SK-N-SH (cell line): ENCODE data around the gene SLCO2A1. TPM values are rescaled to one million over a fixed set of nuclear protein-coding genes. Genes with fewer than 3 reads are reported as not detected.

Experiments used
- CTCF ChIA-PET: fragments of 300-600, 350-600 bp; formaldehyde crosslinking; extraction: SDS; loops from one replicate; lab custom pipeline; 2021; lab: Yijun Ruan, JAX
- POLR2A ChIA-PET: fragments of 350-600 bp; sonication (Branson Sonifier 250); formaldehyde crosslinking; extraction: SDS; loops from one replicate; lab custom pipeline; 2020; ENCODE audit warnings: antibody characterized with exemption, inconsistent platforms; lab: Yijun Ruan, JAX
- DNase-seq: peaks from one replicate; pipeline ENCODE4 v3.0.0; 2012
- H2AFZ ChIP-seq: fragments of 200-600 bp; sonication (generic); 2 replicates; pipeline ENCODE4 v1.8.1; 2016; ENCODE audit warnings: antibody characterized with exemption, mild to moderate bottlenecking, low read depth
- H3F3A ChIP-seq: fragments of 200-600 bp; sonication (generic); replicated peaks from 2 replicates; pipeline ENCODE3; 2016; ENCODE audit warnings: antibody characterized with exemption, mild to moderate bottlenecking; ENCODE audit not compliant: insufficient read depth
- H3K27ac ChIP-seq, 2 experiments: fragments of 200-500 bp in 1 of 2; fragments of 200-600 bp in 1 of 2; sonication (Bioruptor generic) in 1 of 2; sonication (generic), shearing (Covaris generic) in 1 of 2; 2 replicates each; pipeline versions ENCODE4 v1.5.1 to v1.6.1; 2014 to 2016; ENCODE audit warnings: low read depth in 2 of 2, inconsistent platforms in 1 of 2, low read length in 1 of 2, mild to moderate bottlenecking in 1 of 2, mixed read lengths in 1 of 2
- H3K27me3 ChIP-seq: fragments of 200-600 bp; sonication (generic), shearing (Covaris generic); 2 replicates; pipeline ENCODE4 v1.6.1; 2016; ENCODE audit warnings: mixed run types; ENCODE audit not compliant: insufficient read depth
- H3K36me3 ChIP-seq, 2 experiments: fragments of 200-500 bp in 1 of 2; fragments of 200-600 bp in 1 of 2; sonication (Bioruptor generic) in 1 of 2; sonication (generic) in 1 of 2; replicated peaks in 1 of 2; 2 replicates each; pipeline versions ENCODE3 to v1.5.1; 2014 to 2016; ENCODE audit warnings: low read length in 1 of 2, mild to moderate bottlenecking in 1 of 2; ENCODE audit not compliant: insufficient read depth in 2 of 2, control insufficient read depth in 1 of 2
- H3K4me1 ChIP-seq, 2 experiments: fragments of 200-500 bp in 1 of 2; fragments of 200-600 bp in 1 of 2; sonication (Bioruptor generic) in 1 of 2; sonication (generic), shearing (Covaris generic) in 1 of 2; 2 replicates each; pipeline versions ENCODE4 v1.5.1 to v1.6.1; 2014 to 2016; ENCODE audit warnings: low read depth in 1 of 2, low read length in 1 of 2, mixed run types in 1 of 2; ENCODE audit not compliant: insufficient read depth in 2 of 2, control insufficient read depth in 1 of 2
- H3K4me2 ChIP-seq: fragments of 200-600 bp; sonication (generic), shearing (Covaris generic); 2 replicates; pipeline ENCODE4 v1.6.1; 2017; ENCODE audit warnings: mixed run types
- H3K4me3 ChIP-seq, 2 experiments: fragments of 200-500 bp in 1 of 2; fragments of 200-600 bp in 1 of 2; sonication (Bioruptor generic) in 1 of 2; sonication (generic), shearing (Covaris generic) in 1 of 2; 2 replicates each; pipeline versions ENCODE4 v1.5.1 to v1.8.1; 2014 to 2016; ENCODE audit warnings: low read depth in 2 of 2, inconsistent platforms in 1 of 2, low read length in 1 of 2, mild to moderate bottlenecking in 1 of 2, mixed read lengths in 1 of 2, moderate library complexity in 1 of 2
- H3K79me2 ChIP-seq: fragments of 200-600 bp; sonication (generic); 2 replicates; pipeline ENCODE4 v1.8.1; 2017; ENCODE audit warnings: mild to moderate bottlenecking; ENCODE audit not compliant: insufficient read depth
- H3K9ac ChIP-seq: fragments of 200-600 bp; sonication (generic); 2 replicates; pipeline ENCODE4 v1.6.1; 2017; ENCODE audit warnings: mixed run types
- H3K9me2 ChIP-seq: fragments of 200-600 bp; sonication (generic); 2 replicates; pipeline ENCODE4 v1.6.1; 2017; ENCODE audit warnings: mixed run types
- H3K9me3 ChIP-seq: fragments of 200-600 bp; sonication (generic); 2 replicates; pipeline ENCODE4 v1.6.1; 2017; ENCODE audit warnings: mixed run types, mild to moderate bottlenecking, moderate library complexity
- H4K20me1 ChIP-seq: fragments of 200-600 bp; sonication (generic); 2 replicates; pipeline ENCODE4 v1.6.1; 2017; ENCODE audit warnings: mild to moderate bottlenecking, mixed run types; ENCODE audit not compliant: insufficient read depth
- CHD2 ChIP-seq: fragments of 150-350 bp; IDR thresholded peaks from 2 replicates; pipeline ENCODE4 v1.6.1; 2018; ENCODE audit warnings: low read length; ENCODE audit not compliant: partially characterized antibody
- EP300 ChIP-seq, 2 experiments: IDR thresholded peaks; 2 replicates each; pipeline versions ENCODE4 v1.4.0 to v1.6.1; 2012; ENCODE audit warnings: borderline replicate concordance in 1 of 2, low read depth in 1 of 2, low read length in 1 of 2
- EZH2phosphoT487 ChIP-seq: fragments of 200-600 bp; sonication (generic); IDR thresholded peaks from 2 replicates; pipeline ENCODE4 v1.6.1; 2017; ENCODE audit warnings: low read depth, mixed run types, mild to moderate bottlenecking, antibody characterized with exemption, moderate library complexity, borderline replicate concordance
- FOXM1 ChIP-seq: IDR thresholded peaks from 2 replicates; pipeline ENCODE4 v1.4.0; 2012; ENCODE audit warnings: low read depth, mild to moderate bottlenecking
- IRF3 ChIP-seq: fragments of 150-350 bp; IDR thresholded peaks from 2 replicates; pipeline ENCODE4 v1.6.1; 2016; ENCODE audit warnings: mild to moderate bottlenecking, low read depth, low read length
- JUND ChIP-seq: IDR thresholded peaks from 2 replicates; pipeline ENCODE4 v1.4.0; 2012
- MXI1 ChIP-seq: IDR thresholded peaks from 2 replicates; pipeline ENCODE4 v1.6.1; 2012; ENCODE audit warnings: mild to moderate bottlenecking, low read depth, low read length, improper control_type of control experiment
- NRF1 ChIP-seq: IDR thresholded peaks from 2 replicates; pipeline ENCODE4 v1.6.1; 2012; ENCODE audit warnings: low read depth, mild to moderate bottlenecking, low read length
- POLR2AphosphoS5 ChIP-seq: IDR thresholded peaks from 2 replicates; pipeline ENCODE4 v1.6.1; 2012; ENCODE audit warnings: low read depth, low read length
- RAD21 ChIP-seq: IDR thresholded peaks from 2 replicates; pipeline ENCODE4 v1.6.1; 2012; ENCODE audit warnings: mild to moderate bottlenecking, low read length
- RCOR1 ChIP-seq: fragments of 150-350 bp; IDR thresholded peaks from 2 replicates; pipeline ENCODE4 v1.6.1; 2017; ENCODE audit warnings: antibody characterized with exemption, low read length
- REST ChIP-seq: IDR thresholded peaks from 2 replicates; pipeline ENCODE4 v1.6.1; 2012; ENCODE audit warnings: mild to moderate bottlenecking, low read depth, low read length, moderate library complexity
- RFX5 ChIP-seq: IDR thresholded peaks from 2 replicates; pipeline ENCODE4 v1.6.1; 2012; ENCODE audit warnings: mild to moderate bottlenecking, improper control_type of control experiment, low read length
- SIN3A ChIP-seq: IDR thresholded peaks from 2 replicates; pipeline ENCODE4 v1.6.1; 2012; ENCODE audit warnings: low read depth, mild to moderate bottlenecking, low read length, moderate library complexity, borderline replicate concordance
- TAF1 ChIP-seq: IDR thresholded peaks from 2 replicates; pipeline ENCODE4 v1.6.1; 2012; ENCODE audit warnings: low read depth, mild to moderate bottlenecking, low read length, moderate library complexity, borderline replicate concordance
- TEAD4 ChIP-seq: IDR thresholded peaks from 2 replicates; pipeline ENCODE4 v1.4.0; 2012; ENCODE audit warnings: mild to moderate bottlenecking, borderline replicate concordance; ENCODE audit not compliant: insufficient read depth
- WGBS: methylation state at CpG from one replicate; pipeline ENCODE4 v1.1.6; 2017; ENCODE audit warnings: low lambda C conversion rate; 5-methylcytosine and 5-hydroxymethylcytosine counted together
- polyA plus RNA-seq, 3 experiments: library from polyadenylated mRNA; depleted of rRNA; stranded (reverse); fragments of >200 nt; gene quantifications; 2 replicates each; pipeline ENCODE4 v1.2.3, GENCODE V29; 2012
- TF ChIP-seq, protein P1 (sequence below): fragments of 150-350 bp; IDR thresholded peaks from 2 replicates; pipeline ENCODE4 v1.6.1; 2017; ENCODE audit warnings: antibody characterized with exemption, low read length, low read depth, borderline replicate concordance
- TF ChIP-seq, protein P2 (sequence below): fragments of 200-600 bp; sonication (generic); IDR thresholded peaks from 2 replicates; pipeline ENCODE4 v1.6.1; 2017; ENCODE audit warnings: antibody characterized with exemption, mild to moderate bottlenecking, moderate library complexity

The SLCO2A1 gene
- polyA plus RNA-seq, 1 of the 3 experiments (the other 2 are of a cell fraction) = 9.3 TPM

GRCh38 chr3:133888726-133889340, 140.9 kb downstream of the SLCO2A1 start:
- WGBS = 86% methylated on average over 9 of the region's 9 CpGs
- no peak for DNase-seq
- Histone ChIP-seq H3F3A (no peaks in the 10 kb centered on the region), H4K20me1 (no peaks in the 10 kb centered on the region), H3K9me2 (no peaks in the 10 kb centered on the region), H2AFZ (no peak overlapping the region), H3K36me3 (no peaks in the 10 kb centered on the region), H3K4me1 (peaks cover 0 to 2% of the 10 kb centered on the region in 2 experiments; a peak in 1 of 4 replicates), H3K27me3 (no peaks in the 10 kb centered on the region; the same call in 1 of the 2 replicates), H3K27ac (no peak overlapping the region), H3K9me3 (no peaks in the 10 kb centered on the region), H3K4me2 (no peak overlapping the region), H3K9ac (no peak overlapping the region), H3K4me3 (no peak overlapping the region), H3K79me2 (no peaks in the 10 kb centered on the region)
- TF ChIP-seq TEAD4 (no peak), NRF1 (no peak), FOXM1 (no peak), SIN3A (no peak), CHD2 (no peak), REST (no peak), RCOR1 (no peak), TAF1 (no peak), RFX5 (no peak), EP300 (IDR thresholded peaks at IDR 0.05; ENCODE audit: borderline replicate concordance in 1 of 2, low read depth in 1 of 2, low read length in 1 of 2) (no peak), EZH2phosphoT487 (no peak), RAD21 (no peak), JUND (no peak), IRF3 (no peak), POLR2AphosphoS5 (no peak), MXI1 (no peak)
- TF ChIP-seq, protein P1, sequence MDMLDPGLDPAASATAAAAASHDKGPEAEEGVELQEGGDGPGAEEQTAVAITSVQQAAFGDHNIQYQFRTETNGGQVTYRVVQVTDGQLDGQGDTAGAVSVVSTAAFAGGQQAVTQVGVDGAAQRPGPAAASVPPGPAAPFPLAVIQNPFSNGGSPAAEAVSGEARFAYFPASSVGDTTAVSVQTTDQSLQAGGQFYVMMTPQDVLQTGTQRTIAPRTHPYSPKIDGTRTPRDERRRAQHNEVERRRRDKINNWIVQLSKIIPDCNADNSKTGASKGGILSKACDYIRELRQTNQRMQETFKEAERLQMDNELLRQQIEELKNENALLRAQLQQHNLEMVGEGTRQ = no peak
- TF ChIP-seq, protein P2, sequence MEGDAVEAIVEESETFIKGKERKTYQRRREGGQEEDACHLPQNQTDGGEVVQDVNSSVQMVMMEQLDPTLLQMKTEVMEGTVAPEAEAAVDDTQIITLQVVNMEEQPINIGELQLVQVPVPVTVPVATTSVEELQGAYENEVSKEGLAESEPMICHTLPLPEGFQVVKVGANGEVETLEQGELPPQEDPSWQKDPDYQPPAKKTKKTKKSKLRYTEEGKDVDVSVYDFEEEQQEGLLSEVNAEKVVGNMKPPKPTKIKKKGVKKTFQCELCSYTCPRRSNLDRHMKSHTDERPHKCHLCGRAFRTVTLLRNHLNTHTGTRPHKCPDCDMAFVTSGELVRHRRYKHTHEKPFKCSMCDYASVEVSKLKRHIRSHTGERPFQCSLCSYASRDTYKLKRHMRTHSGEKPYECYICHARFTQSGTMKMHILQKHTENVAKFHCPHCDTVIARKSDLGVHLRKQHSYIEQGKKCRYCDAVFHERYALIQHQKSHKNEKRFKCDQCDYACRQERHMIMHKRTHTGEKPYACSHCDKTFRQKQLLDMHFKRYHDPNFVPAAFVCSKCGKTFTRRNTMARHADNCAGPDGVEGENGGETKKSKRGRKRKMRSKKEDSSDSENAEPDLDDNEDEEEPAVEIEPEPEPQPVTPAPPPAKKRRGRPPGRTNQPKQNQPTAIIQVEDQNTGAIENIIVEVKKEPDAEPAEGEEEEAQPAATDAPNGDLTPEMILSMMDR = no peak
- ChIA-PET POLR2A (no interaction called here), CTCF (interaction anchor here (1.4 kb wide), 1 partner anchor 13 kb away, joined by 7 read pairs; no protein-coding TSS in a partner anchor)
